DOHH2 (cell line): ENCODE measurements around the gene RBM3.

ENCODE experiments used
- H3F3A ChIP-seq: fragments of 200-600 bp; sonication (generic), shearing (Covaris generic); 2 replicates; pipeline ENCODE4 v1.6.0; 2016; ENCODE audit warnings: antibody characterized with exemption, mild to moderate bottlenecking; ENCODE audit not compliant: control insufficient read depth, insufficient read depth
- H3K27ac ChIP-seq: fragments of 200-600 bp; sonication (generic); 2 replicates; pipeline ENCODE4 v1.5.1; 2014; ENCODE audit warnings: low read depth, mild to moderate bottlenecking, low read length, moderate library complexity
- H3K27me3 ChIP-seq: fragments of 200-600 bp; sonication (generic); 2 replicates; pipeline ENCODE4 v1.6.1; 2014; ENCODE audit warnings: mild to moderate bottlenecking, low read length, mixed read lengths; ENCODE audit not compliant: control insufficient read depth
- H3K36me3 ChIP-seq: fragments of 200-600 bp; sonication (generic); 2 replicates; pipeline ENCODE4 v1.6.1; 2014; ENCODE audit warnings: mild to moderate bottlenecking, low read length, moderate library complexity, mixed read lengths; ENCODE audit not compliant: control insufficient read depth
- H3K4me1 ChIP-seq: fragments of 200-600 bp; sonication (generic); 2 replicates; pipeline ENCODE4 v1.6.1; 2014; ENCODE audit warnings: mild to moderate bottlenecking, low read length, mixed read lengths; ENCODE audit not compliant: control insufficient read depth
- H3K4me2 ChIP-seq: fragments of 200-600 bp; sonication (generic); 2 replicates; pipeline ENCODE4 v1.6.0; 2014; ENCODE audit warnings: mild to moderate bottlenecking, low read length, moderate library complexity
- H3K4me3 ChIP-seq: fragments of 200-600 bp; sonication (generic); 2 replicates; pipeline ENCODE4 v1.5.1; 2014; ENCODE audit warnings: mild to moderate bottlenecking, low read length, mixed read lengths
- H3K79me2 ChIP-seq: fragments of 200-600 bp; sonication (generic); 2 replicates; pipeline ENCODE4 v1.6.1; 2014; ENCODE audit warnings: mild to moderate bottlenecking, low read length, mixed read lengths; ENCODE audit not compliant: control insufficient read depth
- H3K9me2 ChIP-seq: fragments of 200-600 bp; sonication (generic); replicated peaks from 2 replicates; pipeline ENCODE4 v1.6.1; 2014; ENCODE audit warnings: mild to moderate bottlenecking, low read length, mixed read lengths; ENCODE audit not compliant: control insufficient read depth
- H3K9me3 ChIP-seq: fragments of 200-600 bp; sonication (generic); 2 replicates; pipeline ENCODE4 v1.6.1; 2014; ENCODE audit warnings: antibody characterized with exemption, low read length, mixed read lengths; ENCODE audit not compliant: control insufficient read depth, insufficient read depth
- H4K20me1 ChIP-seq: fragments of 200-600 bp; sonication (generic); 2 replicates; pipeline ENCODE4 v1.6.0; 2014; ENCODE audit warnings: low read depth, mild to moderate bottlenecking, antibody characterized with exemption, low read length, moderate library complexity; ENCODE audit not compliant: control insufficient read depth, insufficient read depth
- EZH2phosphoT487 ChIP-seq: fragments of 200-600 bp; sonication (generic); IDR thresholded peaks from 2 replicates; pipeline ENCODE4 v1.6.1; 2017; ENCODE audit warnings: borderline replicate concordance, mild to moderate bottlenecking, antibody characterized with exemption, low read length, moderate library complexity, mixed read lengths
- TF ChIP-seq, protein P1 (sequence below): fragments of 200-600 bp; sonication (generic); IDR thresholded peaks from one replicate; pipeline ENCODE4 v1.5.1; 2014; ENCODE audit warnings: antibody characterized with exemption, mild to moderate bottlenecking, low read depth, low read length; ENCODE audit not compliant: poor library complexity, severe bottlenecking

RBM3 gene

DNA sequence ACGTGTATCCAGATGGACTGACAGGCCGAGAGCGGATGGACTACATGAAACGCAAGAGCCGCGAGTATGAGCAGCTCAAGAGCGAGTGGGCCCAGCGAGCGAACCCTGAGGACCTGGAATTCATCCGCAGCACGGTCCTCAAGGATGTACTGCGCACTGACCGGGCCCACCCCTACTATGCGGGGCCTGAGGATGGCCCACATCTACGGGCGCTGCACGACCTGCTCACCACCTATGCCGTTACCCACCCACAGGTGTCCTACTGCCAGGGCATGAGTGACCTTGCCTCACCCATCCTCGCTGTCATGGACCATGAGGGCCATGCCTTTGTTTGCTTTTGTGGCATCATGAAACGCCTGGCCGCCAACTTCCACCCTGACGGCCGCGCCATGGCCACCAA, 14.6 kb upstream of the RBM3 start:
- Histone ChIP-seq H3K9me3 (no peaks in the 10 kb centered on the region), H3K9me2 (no peaks in the 10 kb centered on the region), H3K4me2 (no peak overlapping the region), H3K27ac (no peak overlapping the region), H3K4me1 (no peaks in the 10 kb centered on the region), H3K79me2 (no peaks in the 10 kb centered on the region), H3K27me3 (no peaks in the 10 kb centered on the region), H3K36me3 (peaks cover 13% of the 10 kb centered on the region), H3K4me3 (no peak overlapping the region), H4K20me1 (no peaks in the 10 kb centered on the region), H3F3A (no peaks in the 10 kb centered on the region)
- no peak for TF ChIP-seq EZH2phosphoT487
- TF ChIP-seq, protein P1, sequence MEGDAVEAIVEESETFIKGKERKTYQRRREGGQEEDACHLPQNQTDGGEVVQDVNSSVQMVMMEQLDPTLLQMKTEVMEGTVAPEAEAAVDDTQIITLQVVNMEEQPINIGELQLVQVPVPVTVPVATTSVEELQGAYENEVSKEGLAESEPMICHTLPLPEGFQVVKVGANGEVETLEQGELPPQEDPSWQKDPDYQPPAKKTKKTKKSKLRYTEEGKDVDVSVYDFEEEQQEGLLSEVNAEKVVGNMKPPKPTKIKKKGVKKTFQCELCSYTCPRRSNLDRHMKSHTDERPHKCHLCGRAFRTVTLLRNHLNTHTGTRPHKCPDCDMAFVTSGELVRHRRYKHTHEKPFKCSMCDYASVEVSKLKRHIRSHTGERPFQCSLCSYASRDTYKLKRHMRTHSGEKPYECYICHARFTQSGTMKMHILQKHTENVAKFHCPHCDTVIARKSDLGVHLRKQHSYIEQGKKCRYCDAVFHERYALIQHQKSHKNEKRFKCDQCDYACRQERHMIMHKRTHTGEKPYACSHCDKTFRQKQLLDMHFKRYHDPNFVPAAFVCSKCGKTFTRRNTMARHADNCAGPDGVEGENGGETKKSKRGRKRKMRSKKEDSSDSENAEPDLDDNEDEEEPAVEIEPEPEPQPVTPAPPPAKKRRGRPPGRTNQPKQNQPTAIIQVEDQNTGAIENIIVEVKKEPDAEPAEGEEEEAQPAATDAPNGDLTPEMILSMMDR, result no peak

DNA sequence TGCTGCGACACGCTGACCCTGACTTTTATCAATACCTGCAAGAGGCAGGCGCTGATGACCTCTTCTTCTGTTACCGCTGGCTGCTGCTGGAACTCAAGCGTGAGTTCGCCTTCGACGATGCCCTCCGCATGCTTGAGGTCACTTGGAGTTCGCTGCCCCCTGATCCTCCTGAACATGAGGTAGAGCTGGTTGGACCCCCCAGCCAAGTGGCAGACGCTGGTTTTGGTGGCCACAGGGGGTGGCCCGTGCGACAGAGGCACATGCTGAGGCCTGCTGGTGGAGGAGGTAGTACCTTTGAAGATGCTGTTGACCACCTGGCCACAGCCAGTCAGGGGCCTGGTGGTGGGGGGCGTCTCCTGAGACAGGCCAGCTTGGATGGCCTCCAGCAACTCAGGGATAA, 14.2 kb upstream of the RBM3 start:
- Histone ChIP-seq H3K27ac (no peak overlapping the region), H3K27me3 (no peaks in the 10 kb centered on the region), H3K4me2 (no peak overlapping the region), H3K4me1 (no peaks in the 10 kb centered on the region), H3F3A (no peaks in the 10 kb centered on the region), H3K9me3 (no peaks in the 10 kb centered on the region), H4K20me1 (no peaks in the 10 kb centered on the region), H3K4me3 (no peak overlapping the region), H3K36me3 (peaks cover 8% of the 10 kb centered on the region), H3K9me2 (no peaks in the 10 kb centered on the region), H3K79me2 (no peaks in the 10 kb centered on the region)
- TF ChIP-seq, protein P1, result no peak
- no peak for TF ChIP-seq EZH2phosphoT487

DNA sequence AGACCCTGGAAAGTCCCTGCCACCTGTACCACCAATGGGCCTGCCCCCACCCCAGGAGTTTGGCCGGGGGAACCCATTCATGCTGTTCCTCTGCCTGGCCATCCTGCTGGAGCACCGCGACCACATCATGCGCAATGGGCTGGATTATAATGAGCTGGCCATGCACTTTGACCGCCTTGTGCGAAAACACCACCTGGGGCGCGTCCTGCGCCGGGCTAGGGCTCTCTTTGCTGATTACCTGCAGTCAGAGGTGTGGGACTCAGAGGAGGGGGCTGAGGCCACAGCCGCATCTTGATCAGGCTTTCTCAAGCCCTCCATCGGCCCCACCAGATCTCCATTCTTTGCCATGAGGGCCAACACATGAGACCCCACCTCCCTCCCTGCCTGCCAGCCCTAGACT, 13.6 kb upstream of the RBM3 start:
- Histone ChIP-seq H3K4me2 (no peak overlapping the region), H3K4me3 (no peak overlapping the region), H3K27ac (no peak overlapping the region), H4K20me1 (no peaks in the 10 kb centered on the region), H3K27me3 (no peaks in the 10 kb centered on the region), H3K4me1 (no peaks in the 10 kb centered on the region), H3K9me3 (no peaks in the 10 kb centered on the region), H3K36me3 (peaks cover 6% of the 10 kb centered on the region), H3K79me2 (no peaks in the 10 kb centered on the region), H3K9me2 (no peaks in the 10 kb centered on the region), H3F3A (no peaks in the 10 kb centered on the region)
- TF ChIP-seq, protein P1, result no peak
- TF ChIP-seq EZH2phosphoT487, result no peak
